HG03103 (cell line): Measurements from ENCODE around the gene DEPDC1.

ENCODE experiments used
- ATAC-seq: cut with Tn5 transposase; IDR thresholded peaks from one replicate; pipeline ENCODE4 v1.9.1; 2021; ENCODE audit warnings: low read depth; ENCODE audit not compliant: unreplicated experiment

DEPDC1 gene

DNA sequence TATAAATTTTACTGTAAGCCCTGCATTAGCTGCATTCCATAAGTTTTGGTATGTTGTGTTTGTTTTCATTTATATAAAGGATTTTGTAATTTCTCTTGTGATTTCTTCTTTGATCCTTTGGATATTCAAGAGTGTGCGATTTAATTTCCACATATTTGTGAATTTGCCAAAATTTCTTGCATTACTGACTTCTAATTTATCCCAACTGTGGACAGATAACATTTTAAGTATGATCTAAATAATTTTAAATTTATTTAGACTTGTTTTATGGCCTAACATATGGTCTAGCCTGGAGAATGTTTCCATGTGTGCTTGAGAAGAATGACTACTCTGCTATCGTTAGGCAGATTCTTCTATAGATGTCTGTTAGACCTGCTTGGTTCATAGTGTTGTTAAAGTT lies 70.3 kb downstream of the DEPDC1 start:
- no peak for ATAC-seq
